ENCODE measurements around the gene GAS7.

DNA sequence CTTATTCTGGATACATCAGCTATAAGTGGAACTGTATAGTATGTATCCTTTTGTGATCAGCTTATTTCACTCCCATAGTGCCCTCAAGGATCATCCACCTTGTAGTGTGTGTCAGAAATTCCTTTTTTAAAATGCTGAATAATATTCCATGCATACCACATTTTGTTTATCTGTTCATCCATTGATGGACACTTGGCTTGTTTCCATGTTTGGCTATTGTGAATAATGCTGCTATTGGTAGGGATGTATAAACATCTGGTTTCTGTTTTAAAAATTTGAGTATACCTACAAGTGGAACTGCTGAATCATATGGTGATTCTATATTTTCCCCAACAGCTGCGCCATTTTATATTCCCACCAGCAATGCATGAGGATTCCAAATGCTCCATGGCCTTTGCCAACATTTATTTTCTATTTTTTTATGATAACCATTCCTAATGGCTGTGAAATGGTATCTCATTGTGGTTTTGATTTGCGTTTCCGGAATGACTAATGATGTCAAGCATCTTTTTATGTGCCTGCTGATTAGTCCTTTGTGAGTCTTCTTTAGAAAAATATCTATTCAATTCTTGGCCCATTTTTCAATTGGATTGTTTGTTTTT, 304.9 kb downstream of the GAS7 start:
- TF ChIP-seq POLR2A (IDR thresholded peaks at IDR 0.05), result no peak
- TF ChIP-seq, protein P1, sequence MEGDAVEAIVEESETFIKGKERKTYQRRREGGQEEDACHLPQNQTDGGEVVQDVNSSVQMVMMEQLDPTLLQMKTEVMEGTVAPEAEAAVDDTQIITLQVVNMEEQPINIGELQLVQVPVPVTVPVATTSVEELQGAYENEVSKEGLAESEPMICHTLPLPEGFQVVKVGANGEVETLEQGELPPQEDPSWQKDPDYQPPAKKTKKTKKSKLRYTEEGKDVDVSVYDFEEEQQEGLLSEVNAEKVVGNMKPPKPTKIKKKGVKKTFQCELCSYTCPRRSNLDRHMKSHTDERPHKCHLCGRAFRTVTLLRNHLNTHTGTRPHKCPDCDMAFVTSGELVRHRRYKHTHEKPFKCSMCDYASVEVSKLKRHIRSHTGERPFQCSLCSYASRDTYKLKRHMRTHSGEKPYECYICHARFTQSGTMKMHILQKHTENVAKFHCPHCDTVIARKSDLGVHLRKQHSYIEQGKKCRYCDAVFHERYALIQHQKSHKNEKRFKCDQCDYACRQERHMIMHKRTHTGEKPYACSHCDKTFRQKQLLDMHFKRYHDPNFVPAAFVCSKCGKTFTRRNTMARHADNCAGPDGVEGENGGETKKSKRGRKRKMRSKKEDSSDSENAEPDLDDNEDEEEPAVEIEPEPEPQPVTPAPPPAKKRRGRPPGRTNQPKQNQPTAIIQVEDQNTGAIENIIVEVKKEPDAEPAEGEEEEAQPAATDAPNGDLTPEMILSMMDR (IDR thresholded peaks at IDR 0.05), result no peak
- no peak for TF ChIP-seq EP300 (IDR thresholded peaks at IDR 0.05)
- no peak for TF ChIP-seq POLR2AphosphoS5 (IDR thresholded peaks at IDR 0.05)

Measured in gastroesophageal sphincter (tissue), 3 donors.